MM.1S (cell line): ENCODE results near the gene GATA5.

ENCODE experiments used
- DNase-seq: peaks from one replicate; pipeline ENCODE4 v3.0.0-alpha.2; 2015
- H2AFZ ChIP-seq: fragments of 300-600 bp; sonication (generic); 2 replicates; pipeline ENCODE4 v1.6.0; 2016; ENCODE audit warnings: antibody characterized with exemption, low read length
- H3F3A ChIP-seq: fragments of 300-600 bp; sonication (generic); 2 replicates; pipeline ENCODE4 v1.6.1; 2016; ENCODE audit warnings: mild to moderate bottlenecking, antibody characterized with exemption, low read length, moderate library complexity, mixed read lengths; ENCODE audit not compliant: insufficient read depth
- H3K27ac ChIP-seq: fragments of 300-600 bp; sonication (generic); 2 replicates; pipeline ENCODE4 v1.5.1; 2016; ENCODE audit warnings: mild to moderate bottlenecking, low read length
- H3K27me3 ChIP-seq: fragments of 300-600 bp; sonication (generic); replicated peaks from 2 replicates; pipeline ENCODE4 v1.6.0; 2016; ENCODE audit warnings: low read length; ENCODE audit not compliant: insufficient read depth
- H3K36me3 ChIP-seq: fragments of 300-600 bp; sonication (generic); replicated peaks from 2 replicates; pipeline ENCODE4 v1.6.1; 2016; ENCODE audit warnings: mild to moderate bottlenecking, low read length, mixed read lengths; ENCODE audit not compliant: insufficient read depth
- H3K4me1 ChIP-seq: fragments of 300-600 bp; sonication (generic); 2 replicates; pipeline ENCODE4 v1.6.1; 2016; ENCODE audit warnings: low read length, mixed read lengths
- H3K4me2 ChIP-seq: fragments of 300-600 bp; sonication (generic); 2 replicates; pipeline ENCODE4 v1.6.0; 2016; ENCODE audit warnings: low read depth, low read length
- H3K4me3 ChIP-seq: fragments of 300-600 bp; sonication (generic); 2 replicates; pipeline ENCODE4 v1.5.1; 2016; ENCODE audit warnings: low read length, mixed read lengths
- H3K79me2 ChIP-seq: fragments of 300-600 bp; sonication (generic); 2 replicates; pipeline ENCODE4 v1.6.1; 2016; ENCODE audit warnings: mixed run types, low read length, mixed read lengths
- H3K9ac ChIP-seq: fragments of 300-600 bp; sonication (generic); 2 replicates; pipeline ENCODE4 v1.6.1; 2016; ENCODE audit warnings: low read length, mixed read lengths
- H3K9me2 ChIP-seq: fragments of 300-600 bp; sonication (generic); replicated peaks from 2 replicates; pipeline ENCODE4 v1.6.1; 2016; ENCODE audit warnings: mild to moderate bottlenecking, low read length, mixed read lengths; ENCODE audit not compliant: insufficient read depth
- H3K9me3 ChIP-seq: fragments of 300-600 bp; sonication (generic); replicated peaks from 2 replicates; pipeline ENCODE4 v1.6.1; 2016; ENCODE audit warnings: mild to moderate bottlenecking, low read length, mixed read lengths; ENCODE audit not compliant: insufficient read depth
- H4K20me1 ChIP-seq: fragments of 300-600 bp; sonication (generic); 2 replicates; pipeline ENCODE4 v1.6.1; 2016; ENCODE audit warnings: mild to moderate bottlenecking, low read length, moderate library complexity, mixed read lengths; ENCODE audit not compliant: insufficient read depth
- CTCF ChIP-seq: fragments of 300-600 bp; sonication (generic); IDR thresholded peaks from 2 replicates; pipeline ENCODE4 v1.5.1; 2016; ENCODE audit warnings: antibody characterized with exemption, low read length, mixed read lengths
- EZH2 ChIP-seq: fragments of 300-600 bp; sonication (generic); optimal IDR thresholded peaks from 2 replicates; pipeline ENCODE3; 2017; ENCODE audit warnings: low read depth, mild to moderate bottlenecking, antibody characterized with exemption, low read length, mixed read lengths
- EZH2phosphoT487 ChIP-seq: fragments of 300-600 bp; sonication (generic); IDR thresholded peaks from 2 replicates; pipeline ENCODE4 v1.6.1; 2018; ENCODE audit warnings: antibody characterized with exemption, low read length

GATA5 gene

GRCh38 chr20:62457831-62458230 is 18.0 kb downstream of the GATA5 start:
- H3F3A ChIP-seq: no peaks in the 10 kb centered on the region
- H3K27ac ChIP-seq: no peak overlapping the region
- H3K4me1 ChIP-seq: no peaks in the 10 kb centered on the region
- no peak overlapping the region for H3K4me2 ChIP-seq
- H3K9me2 ChIP-seq: no peaks in the 10 kb centered on the region
- H3K9ac ChIP-seq: no peak overlapping the region
- TF ChIP-seq EZH2: no peak
- no peaks in the 10 kb centered on the region for H4K20me1 ChIP-seq
- no peak overlapping the region for H2AFZ ChIP-seq
- no peaks in the 10 kb centered on the region for H3K79me2 ChIP-seq
- no peak overlapping the region for H3K4me3 ChIP-seq
- H3K36me3 ChIP-seq: no peaks in the 10 kb centered on the region
- no peaks in the 10 kb centered on the region for H3K9me3 ChIP-seq
- H3K27me3 ChIP-seq: peaks cover 100% of the 10 kb centered on the region
- DNase-seq: no peak

GRCh38 chr20:62457098-62457497 is 18.7 kb downstream of the GATA5 start:
- no peaks in the 10 kb centered on the region for H3F3A ChIP-seq
- no peak overlapping the region for H2AFZ ChIP-seq
- no peaks in the 10 kb centered on the region for H3K4me1 ChIP-seq
- no peaks in the 10 kb centered on the region for H3K9me3 ChIP-seq
- peaks cover 100% of the 10 kb centered on the region for H3K27me3 ChIP-seq
- no peak for DNase-seq
- no peak overlapping the region for H3K4me3 ChIP-seq
- no peaks in the 10 kb centered on the region for H3K9me2 ChIP-seq
- H3K4me2 ChIP-seq: no peak overlapping the region
- no peak overlapping the region for H3K27ac ChIP-seq
- H4K20me1 ChIP-seq: no peaks in the 10 kb centered on the region
- TF ChIP-seq EZH2 (no peak), EZH2phosphoT487 (no peak), CTCF (no peak)
- no peaks in the 10 kb centered on the region for H3K79me2 ChIP-seq
- H3K9ac ChIP-seq: no peak overlapping the region
- H3K36me3 ChIP-seq: no peaks in the 10 kb centered on the region

- no peaks in the 10 kb centered on the region for H3K36me3 ChIP-seq
- no peak overlapping the region for H3K4me3 ChIP-seq
- no peak overlapping the region for H3K9ac ChIP-seq
- H3K9me2 ChIP-seq: no peaks in the 10 kb centered on the region
- TF ChIP-seq EZH2phosphoT487: no peak
- TF ChIP-seq CTCF: no peak
- no peak for TF ChIP-seq EZH2
- no peak overlapping the region for H3K4me2 ChIP-seq
- H4K20me1 ChIP-seq: no peaks in the 10 kb centered on the region
- H3K27me3 ChIP-seq: peaks cover 97% of the 10 kb centered on the region
- no peak for DNase-seq
- no peaks in the 10 kb centered on the region for H3F3A ChIP-seq
- H3K27ac ChIP-seq: no peak overlapping the region
- H3K9me3 ChIP-seq: no peaks in the 10 kb centered on the region
- H3K79me2 ChIP-seq: no peaks in the 10 kb centered on the region
- no peak overlapping the region for H2AFZ ChIP-seq
- no peaks in the 10 kb centered on the region for H3K4me1 ChIP-seq
Observed at GRCh38 chr20:62455929-62456328, 19.9 kb downstream of the GATA5 start.

- no peak overlapping the region for H2AFZ ChIP-seq
- TF ChIP-seq CTCF: no peak
- no peak for TF ChIP-seq EZH2phosphoT487
- no peak for TF ChIP-seq EZH2
- no peaks in the 10 kb centered on the region for H4K20me1 ChIP-seq
- H3K4me1 ChIP-seq: no peaks in the 10 kb centered on the region
- no peak overlapping the region for H3K4me2 ChIP-seq
- H3K27ac ChIP-seq: no peak overlapping the region
- no peaks in the 10 kb centered on the region for H3K9me2 ChIP-seq
- no peaks in the 10 kb centered on the region for H3K79me2 ChIP-seq
- no peak for DNase-seq
- H3K4me3 ChIP-seq: no peak overlapping the region
- H3K9me3 ChIP-seq: no peaks in the 10 kb centered on the region
- H3K9ac ChIP-seq: no peak overlapping the region
- H3K27me3 ChIP-seq: peaks cover 97% of the 10 kb centered on the region
- H3F3A ChIP-seq: no peaks in the 10 kb centered on the region
- H3K36me3 ChIP-seq: no peaks in the 10 kb centered on the region
Observed at GRCh38 chr20:62454904-62455636, 20.7 kb downstream of the GATA5 start.
